Upper lobe of right lung (tissue), 1 donor: ENCODE measurements around the gene STK32B. TPM values are rescaled to one million over a fixed set of nuclear protein-coding genes. Genes with fewer than 3 reads are reported as not detected.

ENCODE experiments used
- ATAC-seq: fragments of 200-7000 bp; cut with Tn5 transposase; one replicate; pipeline ENCODE4 v1.9.1; 2020; ENCODE audit warnings: mild to moderate bottlenecking, moderate library complexity
- DNase-seq: peaks from one replicate; pipeline ENCODE4 v3.0.0-alpha.2; 2020
- H3K27ac ChIP-seq: fragments of 200-600 bp; one replicate; pipeline ENCODE4 v1.8.0; 2022
- H3K27me3 ChIP-seq: fragments of 200-600 bp; one replicate; pipeline ENCODE4 v1.8.0; 2022; ENCODE audit warnings: mild to moderate bottlenecking
- H3K36me3 ChIP-seq: fragments of 200-600 bp; one replicate; pipeline ENCODE4 v1.8.0; 2022
- H3K4me1 ChIP-seq: fragments of 200-600 bp; one replicate; pipeline ENCODE4 v1.8.0; 2022
- H3K4me3 ChIP-seq: fragments of 200-600 bp; one replicate; pipeline ENCODE4 v1.8.0; 2022; ENCODE audit warnings: mild to moderate bottlenecking
- H3K9me3 ChIP-seq: fragments of 200-600 bp; one replicate; pipeline ENCODE4 v1.8.0; 2022
- CTCF ChIP-seq: fragments of 200-600 bp; IDR thresholded peaks from one replicate; pipeline ENCODE4 v1.8.0; 2022; ENCODE audit warnings: antibody characterized with exemption
- intact Hi-C: fragments of 100-400 bp; cut with DNase I; formaldehyde crosslinking; loops from one replicate; pipeline ENCODE4 v1.11.0; 2022
- total RNA-seq: library from RNA; stranded (reverse); fragmentation: NEBNext Ultra II Directional; extraction: Animal tissue kit (Norgen Biotek cat#: 25700); gene quantifications from one replicate; pipeline ENCODE4 v1.2.1, GENCODE V29; 2021
- donor health status: DM: no; HTN: yes; CAD: no; lungs with severe emphysema.

Gene STK32B
- total RNA-seq, 1 donor from 2014 or later = 2.8 TPM

- Histone ChIP-seq H3K4me1 (no peaks in the 10 kb centered on the region), H3K36me3 (no peaks in the 10 kb centered on the region), H3K27me3 (no peaks in the 10 kb centered on the region), H3K9me3 (peaks cover 5% of the 10 kb centered on the region), H3K4me3 (no peak overlapping the region), H3K27ac (no peak overlapping the region)
- intact Hi-C loops = no loop called here
- DNase-seq = no peak
- ATAC-seq = no peak
- no peak for TF ChIP-seq CTCF
Measured at GRCh38 chr4:5409972-5410618, 358.8 kb downstream of the STK32B start.

GRCh38 chr4:5412296-5412695 lies 361.0 kb downstream of the STK32B start:
- intact Hi-C loops = no loop called here
- no peak for ATAC-seq
- H3K36me3 ChIP-seq = no peaks in the 10 kb centered on the region

GRCh38 chr4:5412751-5413150 lies 361.5 kb downstream of the STK32B start:
- no peak overlapping the region for H3K4me3 ChIP-seq
- no peaks in the 10 kb centered on the region for H3K36me3 ChIP-seq
- intact Hi-C loops = no loop called here
- DNase-seq (no peak), ATAC-seq (no peak)
- H3K4me1 ChIP-seq = no peaks in the 10 kb centered on the region
- no peak overlapping the region for H3K27ac ChIP-seq
- no peaks in the 10 kb centered on the region for H3K27me3 ChIP-seq
- H3K9me3 ChIP-seq = peaks cover 3% of the 10 kb centered on the region
- TF ChIP-seq CTCF = no peak

More at GRCh38 chr4:5412296-5412695, 361.0 kb downstream of the STK32B start:
- DNase-seq = no peak
- TF ChIP-seq CTCF = no peak
- Histone ChIP-seq H3K9me3 (no peaks in the 10 kb centered on the region), H3K27me3 (no peaks in the 10 kb centered on the region), H3K27ac (no peak overlapping the region), H3K4me1 (no peaks in the 10 kb centered on the region), H3K4me3 (no peak overlapping the region)

- Histone ChIP-seq H3K36me3 (no peaks in the 10 kb centered on the region), H3K4me3 (no peak overlapping the region), H3K4me1 (no peaks in the 10 kb centered on the region), H3K27ac (no peak overlapping the region), H3K27me3 (no peaks in the 10 kb centered on the region), H3K9me3 (peaks cover 6% of the 10 kb centered on the region)
- intact Hi-C loops = no loop called here
- no peak for DNase-seq
- ATAC-seq = no peak
- no peak for TF ChIP-seq CTCF
Measured at GRCh38 chr4:5416637-5417036, 365.4 kb downstream of the STK32B start.

- Histone ChIP-seq H3K4me3 (no peak overlapping the region), H3K27ac (no peak overlapping the region), H3K36me3 (no peaks in the 10 kb centered on the region), H3K27me3 (no peaks in the 10 kb centered on the region), H3K4me1 (no peaks in the 10 kb centered on the region), H3K9me3 (peaks cover 6% of the 10 kb centered on the region)
- no peak for ATAC-seq
- TF ChIP-seq CTCF = no peak
- intact Hi-C loops = no loop called here
- no peak for DNase-seq
Measured at GRCh38 chr4:5420266-5420665, 369.0 kb downstream of the STK32B start.

- H3K27me3 ChIP-seq = no peaks in the 10 kb centered on the region
- no peaks in the 10 kb centered on the region for H3K36me3 ChIP-seq
- DNase-seq = no peak
- H3K27ac ChIP-seq = no peak overlapping the region
- H3K4me1 ChIP-seq = no peaks in the 10 kb centered on the region
- no peak for TF ChIP-seq CTCF
- peaks cover 6% of the 10 kb centered on the region for H3K9me3 ChIP-seq
- intact Hi-C loops = no loop called here
- no peak overlapping the region for H3K4me3 ChIP-seq
- no peak for ATAC-seq
Measured at GRCh38 chr4:5421416-5421815, 370.1 kb downstream of the STK32B start.
